NCI-H2227 (cell line): ENCODE measurements around the gene PLCB1.
"Not testable (repeated sequence)": the region's sequence is repeated elsewhere in the genome, so short reads cannot be mapped to it uniquely, and the experiment has no call there.

Source experiments
- DNase-seq: peaks from one replicate; lab custom pipeline; 2025; ENCODE audit not compliant: unreplicated experiment; lab: John Stamatoyannopoulos, UW

The PLCB1 gene

GRCh38 chr20:8803065-8803464 is 671.0 kb downstream of the PLCB1 start:
- no peak for DNase-seq

- DNase-seq: no peak
Observed at GRCh38 chr20:8803941-8804340, 671.9 kb downstream of the PLCB1 start.

- DNase-seq: no peak
Observed at GRCh38 chr20:8805737-8806442, 673.8 kb downstream of the PLCB1 start.

GRCh38 chr20:8807480-8808201 is 675.6 kb downstream of the PLCB1 start:
- DNase-seq: no peak

- peak; percentile 47 for DNase-seq
Observed at GRCh38 chr20:8808202-8808535, 676.1 kb downstream of the PLCB1 start.

- DNase-seq: no peak
Observed at GRCh38 chr20:8809107-8809953, 677.3 kb downstream of the PLCB1 start.

- no peak for DNase-seq
Observed at GRCh38 chr20:8811801-8812594, 679.9 kb downstream of the PLCB1 start.

GRCh38 chr20:8812817-8813216 is 680.8 kb downstream of the PLCB1 start:
- DNase-seq: peak; percentile 77

GRCh38 chr20:8815208-8815607 is 683.1 kb downstream of the PLCB1 start:
- DNase-seq: no peak

GRCh38 chr20:8829256-8829655 is 697.2 kb downstream of the PLCB1 start:
- DNase-seq: no peak

- DNase-seq: not testable (repeated sequence)
Observed at GRCh38 chr20:8834294-8834693, 702.2 kb downstream of the PLCB1 start.

GRCh38 chr20:8834851-8835250 is 702.8 kb downstream of the PLCB1 start:
- DNase-seq: no peak

GRCh38 chr20:8837396-8837795 is 705.3 kb downstream of the PLCB1 start:
- DNase-seq: no peak

- no peak for DNase-seq
Observed at GRCh38 chr20:8842525-8842924, 710.5 kb downstream of the PLCB1 start.

- DNase-seq: no peak
Observed at GRCh38 chr20:8844179-8844578, 712.1 kb downstream of the PLCB1 start.

GRCh38 chr20:8849990-8850389 is 717.9 kb downstream of the PLCB1 start:
- no peak for DNase-seq

- no peak for DNase-seq
Observed at GRCh38 chr20:8851446-8851845, 719.4 kb downstream of the PLCB1 start.

- DNase-seq: peak; percentile 11
Observed at GRCh38 chr20:8851919-8852318, 719.9 kb downstream of the PLCB1 start.

GRCh38 chr20:8853211-8853610 is 721.1 kb downstream of the PLCB1 start:
- not testable (repeated sequence) for DNase-seq

GRCh38 chr20:8853805-8854338 is 721.8 kb downstream of the PLCB1 start:
- peak; percentile 89 for DNase-seq

- peak; percentile 13 for DNase-seq
Observed at GRCh38 chr20:8854571-8854970, 722.5 kb downstream of the PLCB1 start.
